Stimulated activated CD8-positive, alpha-beta memory T cell treated with anti-CD3 and anti-CD28 coated beads, Interleukin-4, amount 100 ng/mL, for 24 hours (primary cell): ENCODE results near the gene MID1.

Source experiments
- DNase-seq: peaks from one replicate; pipeline ENCODE4 v3.0.0-alpha.2; 2020; ENCODE audit warnings: low read depth

Gene MID1, protein sequence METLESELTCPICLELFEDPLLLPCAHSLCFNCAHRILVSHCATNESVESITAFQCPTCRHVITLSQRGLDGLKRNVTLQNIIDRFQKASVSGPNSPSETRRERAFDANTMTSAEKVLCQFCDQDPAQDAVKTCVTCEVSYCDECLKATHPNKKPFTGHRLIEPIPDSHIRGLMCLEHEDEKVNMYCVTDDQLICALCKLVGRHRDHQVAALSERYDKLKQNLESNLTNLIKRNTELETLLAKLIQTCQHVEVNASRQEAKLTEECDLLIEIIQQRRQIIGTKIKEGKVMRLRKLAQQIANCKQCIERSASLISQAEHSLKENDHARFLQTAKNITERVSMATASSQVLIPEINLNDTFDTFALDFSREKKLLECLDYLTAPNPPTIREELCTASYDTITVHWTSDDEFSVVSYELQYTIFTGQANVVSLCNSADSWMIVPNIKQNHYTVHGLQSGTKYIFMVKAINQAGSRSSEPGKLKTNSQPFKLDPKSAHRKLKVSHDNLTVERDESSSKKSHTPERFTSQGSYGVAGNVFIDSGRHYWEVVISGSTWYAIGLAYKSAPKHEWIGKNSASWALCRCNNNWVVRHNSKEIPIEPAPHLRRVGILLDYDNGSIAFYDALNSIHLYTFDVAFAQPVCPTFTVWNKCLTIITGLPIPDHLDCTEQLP

DNA sequence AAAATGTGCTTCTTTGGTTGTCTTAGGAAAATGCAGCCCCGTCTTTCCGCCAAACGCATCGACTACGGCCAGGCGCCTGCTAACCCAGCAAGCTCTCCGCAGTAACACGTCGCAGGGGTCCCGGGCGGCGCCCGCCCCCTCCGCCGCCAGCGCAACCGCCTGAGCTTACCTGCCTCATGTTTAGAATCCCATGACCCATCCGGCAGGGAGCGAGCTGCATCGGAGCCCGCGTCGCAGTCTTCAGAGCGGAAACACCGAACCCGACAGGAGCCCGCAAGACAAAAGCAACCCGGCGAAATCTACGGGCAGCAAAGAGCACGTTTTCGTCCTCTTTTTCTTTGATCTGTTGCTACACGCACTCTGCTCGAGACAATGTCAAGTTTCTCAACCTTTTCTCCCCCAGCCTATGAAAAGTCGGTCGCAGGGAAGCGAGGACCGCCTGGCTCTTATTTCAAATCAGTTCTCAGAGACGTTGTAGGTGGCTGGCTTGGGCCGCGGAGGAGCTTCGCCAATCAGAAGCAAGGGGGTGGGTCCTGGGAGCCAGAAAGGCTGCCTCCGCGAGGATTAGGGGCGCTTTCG, at the start of gene MID1:
Gene MID1 (minus strand): TSS at position 465 of the 579 bp plus-strand sequence. CDS start 53,038 bp downstream, outside the sequence.
- DNase-seq = no peak

DNA sequence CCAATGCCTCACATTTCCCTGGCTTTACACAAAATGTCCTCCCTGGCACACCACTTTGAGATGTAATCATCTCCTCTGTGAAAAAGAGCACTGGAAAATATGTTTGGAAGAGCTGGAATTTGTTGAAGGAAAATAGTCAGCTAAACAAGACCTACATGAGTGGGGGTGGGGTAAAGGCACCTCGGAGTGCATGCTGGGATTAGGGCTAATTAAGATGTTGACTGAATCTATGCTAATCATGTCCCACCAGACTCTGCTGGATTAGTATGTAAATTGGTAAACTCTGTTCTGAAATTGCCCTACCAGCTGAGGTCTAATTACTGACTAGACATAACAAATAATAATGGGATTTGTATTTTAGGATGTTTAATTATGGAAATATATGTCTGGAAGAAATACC, 46.8 kb upstream of the MID1 start:
- DNase-seq = no peak

DNA sequence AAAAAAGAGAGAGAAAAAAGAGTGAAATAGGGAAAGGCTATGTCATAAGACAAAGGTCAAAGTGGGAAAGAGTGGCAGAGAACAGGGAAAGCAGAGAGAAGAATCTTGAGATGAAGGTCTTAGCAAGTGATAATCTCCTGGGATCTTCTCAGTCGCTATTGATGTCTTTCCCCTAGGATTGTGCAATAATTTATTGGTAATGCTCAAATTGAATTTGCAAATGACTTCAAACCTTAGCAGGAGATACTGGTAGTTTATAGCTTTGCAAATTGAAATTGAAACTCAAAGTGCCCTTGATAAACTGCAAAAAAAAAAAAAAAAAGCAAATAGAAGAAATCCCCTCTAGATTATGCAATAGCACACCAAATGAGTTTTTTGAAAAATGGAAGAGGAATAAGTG, 45.7 kb upstream of the MID1 start:
- DNase-seq = no peak

DNA sequence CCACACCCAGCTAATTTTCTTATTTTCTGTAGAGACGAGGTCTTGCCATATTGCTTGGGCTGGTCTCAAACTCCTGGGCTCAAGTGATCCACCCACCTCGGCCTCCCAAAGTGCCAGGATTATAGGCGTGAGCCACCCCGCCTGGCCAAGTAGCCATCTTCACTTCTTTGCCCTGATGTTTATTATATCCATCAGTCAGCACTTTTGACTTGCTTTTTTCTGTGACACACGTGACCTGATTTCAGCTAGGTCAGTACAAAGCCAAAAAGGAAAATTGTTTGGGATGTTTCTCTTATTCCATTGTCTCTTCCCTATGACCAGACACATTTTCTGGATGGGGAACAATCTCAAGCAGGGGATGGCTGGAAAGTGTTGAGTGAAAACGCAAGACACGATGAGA, 45.3 kb upstream of the MID1 start:
- no peak for DNase-seq

DNA sequence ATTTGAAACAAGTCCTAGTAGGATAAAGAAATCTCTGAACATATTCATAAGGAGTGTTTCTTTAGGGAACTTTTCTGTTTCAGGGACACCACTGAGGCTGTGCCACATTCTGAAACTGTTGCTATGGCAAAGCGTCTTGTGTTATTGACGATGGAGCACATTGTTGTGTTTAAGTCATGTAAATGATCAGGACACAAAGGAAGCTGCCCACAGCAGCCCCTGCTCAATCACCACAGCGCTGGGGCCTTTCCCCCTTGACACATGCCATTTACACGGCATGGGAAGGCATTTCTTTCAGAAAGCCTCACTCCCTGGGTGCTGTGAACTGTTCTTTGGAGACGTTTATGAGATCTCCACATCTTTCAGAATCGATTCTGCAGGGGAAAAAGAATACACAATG, 39.8 kb upstream of the MID1 start:
- DNase-seq = no peak

DNA sequence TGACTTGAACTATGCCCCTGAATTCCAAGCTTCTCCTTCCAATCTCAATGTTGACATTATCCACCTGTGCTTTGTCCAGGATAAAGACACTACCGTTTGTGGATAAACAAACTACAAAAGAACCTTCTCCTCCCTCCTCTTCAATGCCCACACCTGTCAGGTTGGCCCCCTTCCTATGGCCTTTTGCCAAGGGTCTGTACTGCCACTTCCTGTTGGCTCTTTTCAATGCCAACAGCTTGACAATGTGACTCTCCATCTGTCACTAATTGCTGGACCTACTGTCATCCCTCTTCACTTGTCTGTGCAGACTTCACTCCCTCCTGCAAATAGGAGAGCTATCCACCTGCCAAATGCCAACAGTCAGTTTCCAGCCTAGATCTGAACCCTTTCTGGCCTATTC, 35.8 kb upstream of the MID1 start:
- no peak for DNase-seq

DNA sequence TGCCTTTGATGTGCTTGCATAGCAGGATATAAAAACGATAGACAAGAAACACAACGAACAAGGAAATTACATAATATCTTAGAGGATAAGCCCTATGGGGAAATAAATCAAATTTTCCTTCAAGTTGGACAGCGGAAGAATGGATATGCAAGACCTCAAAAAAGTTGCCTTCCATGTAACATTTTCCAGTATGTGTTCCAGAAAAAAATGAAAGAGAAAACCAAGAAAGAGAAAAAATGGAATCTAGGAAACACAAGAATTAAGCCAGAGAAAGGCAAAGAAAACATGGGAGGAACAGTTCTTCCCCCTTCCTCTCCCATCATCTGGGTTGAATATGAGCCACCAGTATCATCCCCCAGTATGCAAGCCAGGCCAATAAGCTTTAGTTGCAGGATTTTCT, 34.6 kb upstream of the MID1 start:
- DNase-seq = no peak

DNA sequence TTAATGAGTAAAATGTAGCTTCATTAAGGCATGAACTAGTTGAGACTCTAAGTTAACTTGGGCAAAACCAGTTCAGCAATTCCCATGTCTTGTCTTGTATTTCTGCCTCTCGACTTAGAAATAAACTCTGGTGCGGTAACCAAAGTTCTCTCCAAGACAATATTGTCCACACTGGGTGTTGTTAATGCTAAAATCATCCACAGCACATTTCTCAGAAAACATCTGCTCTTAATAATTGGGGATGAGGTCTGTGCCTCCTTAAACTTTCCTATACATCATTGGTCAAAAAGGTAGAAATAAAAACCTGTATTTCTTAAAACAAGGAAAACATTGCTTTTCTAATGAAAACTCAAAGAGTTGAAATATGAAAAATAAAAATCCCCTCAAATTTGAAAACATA, 32.9 kb upstream of the MID1 start:
- DNase-seq = no peak

DNA sequence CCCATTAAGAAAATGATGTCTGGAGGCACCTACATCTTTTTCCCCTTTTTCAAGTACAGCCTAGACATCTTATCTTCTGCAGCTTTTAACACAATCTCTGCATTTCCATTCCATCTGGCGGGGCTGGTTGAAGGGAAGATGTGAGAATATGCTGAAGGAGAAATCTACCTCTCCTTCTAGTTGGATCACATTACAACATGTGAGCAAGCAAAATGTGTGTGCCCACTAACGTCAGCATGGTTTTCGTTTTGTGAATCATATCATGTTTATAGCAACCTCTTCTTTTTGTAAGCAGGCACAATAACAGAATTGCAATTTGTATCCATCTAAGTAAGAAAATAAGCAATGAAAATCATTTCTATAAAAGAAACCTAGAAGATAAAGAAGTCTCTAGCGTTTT, 28.9 kb upstream of the MID1 start:
- no peak for DNase-seq

DNA sequence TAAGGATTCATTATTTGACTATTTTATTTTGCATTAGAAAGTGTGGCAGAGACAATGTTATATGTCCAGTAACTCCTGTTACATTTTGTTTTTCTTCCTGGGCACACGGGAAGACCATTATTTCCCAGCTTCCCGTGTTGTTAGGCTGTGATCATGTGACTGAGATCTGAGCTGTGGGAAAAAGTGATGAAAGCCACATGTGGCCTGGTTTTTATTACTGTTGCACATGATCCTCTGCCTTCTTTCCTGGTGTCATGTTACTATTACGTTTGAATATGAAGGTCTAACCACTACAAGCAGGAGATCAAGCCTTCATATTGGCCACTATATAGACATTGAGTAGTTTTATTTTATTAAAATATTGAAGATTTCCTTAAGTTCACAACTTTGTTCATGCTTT, 28.2 kb upstream of the MID1 start:
- no peak for DNase-seq

DNA sequence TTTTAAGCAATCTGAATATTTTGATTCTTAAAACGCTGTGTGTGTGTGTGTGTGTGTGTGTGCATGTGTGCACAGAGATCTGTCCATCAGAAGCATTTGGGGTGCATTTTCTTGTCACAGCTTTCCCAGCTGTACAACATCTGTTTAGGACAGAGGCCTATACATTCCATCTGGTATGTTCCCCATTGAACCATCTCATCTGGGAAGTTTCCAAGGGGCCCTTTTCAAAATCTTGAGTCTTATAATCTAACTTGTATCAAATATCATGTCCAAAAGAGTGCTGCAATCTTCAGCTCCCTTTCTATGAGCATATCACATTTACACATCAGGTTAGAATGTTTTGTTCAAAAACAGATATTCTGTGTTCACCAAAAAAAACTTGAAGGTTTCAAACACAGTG, 16.5 kb upstream of the MID1 start:
- DNase-seq = no peak

DNA sequence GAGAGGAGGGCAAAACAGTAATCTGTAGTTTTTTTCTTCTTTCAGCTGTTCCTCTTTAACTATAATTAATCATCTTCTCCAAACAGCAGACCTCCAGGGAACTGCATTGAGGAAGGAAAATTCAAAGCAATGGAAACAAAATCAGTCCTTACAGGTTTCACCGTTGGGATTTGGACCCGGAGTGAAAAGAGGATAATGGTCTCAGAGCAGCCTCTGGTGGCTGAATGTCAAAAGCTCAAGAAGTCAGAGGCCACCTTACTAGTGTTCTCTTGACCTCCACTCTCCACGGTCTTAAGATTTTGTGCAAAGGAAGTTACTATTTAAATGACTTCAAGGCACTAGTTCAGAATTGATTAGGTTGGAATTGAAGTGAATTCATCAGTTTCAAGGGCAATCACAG, 16.0 kb upstream of the MID1 start:
- DNase-seq = no peak

DNA sequence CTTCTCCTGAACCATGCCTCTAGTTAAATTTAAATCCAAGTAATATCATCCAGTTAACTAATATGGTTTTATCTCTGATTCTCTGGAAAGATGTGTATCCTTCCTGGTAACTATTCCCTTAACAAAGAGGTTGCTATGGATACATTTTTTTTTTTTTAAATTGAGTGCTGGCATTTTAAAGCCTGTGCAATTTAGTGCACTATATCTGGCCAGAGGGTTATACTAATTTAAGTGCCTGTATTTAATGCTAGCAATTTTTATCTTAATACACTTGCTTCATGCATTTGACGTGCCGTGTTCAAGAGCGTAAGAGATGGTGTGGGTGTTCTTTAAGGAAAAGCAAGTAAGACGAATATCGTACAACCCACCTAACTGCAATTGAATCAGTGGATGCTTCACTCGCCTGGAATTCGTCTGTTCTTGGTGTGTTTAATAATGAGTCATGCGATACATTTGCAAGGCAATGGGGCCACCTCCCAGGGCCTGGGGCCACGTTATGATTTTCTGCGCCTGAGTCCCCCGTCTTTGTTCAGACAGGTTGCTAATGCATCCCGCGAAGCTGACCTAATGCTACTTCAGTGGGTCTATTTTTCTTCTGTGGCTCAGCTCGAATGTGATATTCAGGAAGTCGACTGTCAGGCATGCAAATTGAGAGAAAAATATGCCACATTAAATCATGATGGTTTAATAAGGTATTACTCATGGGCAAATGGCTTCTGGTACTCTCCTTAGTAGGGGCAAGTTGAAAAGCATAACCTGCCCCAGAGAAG, 14.2 kb upstream of the MID1 start:
- DNase-seq = no peak

DNA sequence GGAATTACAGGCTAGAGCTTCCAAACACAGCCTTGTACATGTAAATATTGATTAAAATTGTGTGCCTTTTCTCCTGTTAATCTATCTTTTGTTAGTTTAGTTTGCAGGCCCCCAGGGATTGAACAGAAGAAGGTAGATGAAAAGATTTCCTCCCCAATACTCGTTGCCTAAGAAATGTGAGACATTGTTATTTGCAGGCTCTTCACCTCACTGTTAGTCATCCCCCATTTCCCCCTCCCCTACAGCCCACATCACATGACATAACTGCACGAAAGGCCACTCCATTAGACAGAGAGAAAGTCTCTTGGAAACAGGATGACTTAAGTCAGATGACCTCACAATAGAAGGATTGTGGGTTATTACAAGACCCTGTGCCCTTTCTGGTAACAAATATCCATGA, 13.3 kb upstream of the MID1 start:
- no peak for DNase-seq

DNA sequence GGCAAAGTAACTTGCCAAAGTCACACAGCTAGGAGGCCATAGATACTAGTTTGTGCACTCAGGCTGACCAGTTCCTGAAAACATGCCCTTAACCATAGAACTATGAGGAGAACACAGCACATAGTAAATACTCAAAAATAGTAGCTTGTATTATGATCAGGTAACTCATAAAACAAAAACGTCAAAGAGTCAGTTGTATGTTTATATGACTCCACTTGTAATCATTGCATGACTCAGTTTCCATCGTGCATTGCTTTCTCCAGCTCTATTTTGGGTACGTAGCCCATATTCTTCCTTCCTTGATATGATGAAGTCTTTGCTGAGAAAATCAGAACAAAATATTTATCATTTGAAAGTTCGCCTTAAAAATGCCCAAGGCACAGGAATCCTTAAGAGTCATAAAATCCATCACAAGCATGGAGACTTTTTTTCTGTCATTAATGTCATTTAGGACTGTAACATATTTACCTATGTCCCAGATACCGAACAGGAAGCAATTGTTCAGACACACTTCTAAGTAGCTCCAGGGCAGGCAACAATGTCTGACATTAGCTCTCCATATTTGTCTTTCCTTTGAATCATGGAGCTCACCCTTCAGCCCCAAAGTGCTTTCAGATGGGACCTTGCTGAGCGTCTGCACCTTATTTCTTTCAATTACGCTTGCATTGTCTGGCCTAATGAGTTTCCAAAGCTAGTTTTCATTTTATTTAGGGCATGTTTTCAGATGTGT, 11.2 kb upstream of the MID1 start:
- DNase-seq = no peak

DNA sequence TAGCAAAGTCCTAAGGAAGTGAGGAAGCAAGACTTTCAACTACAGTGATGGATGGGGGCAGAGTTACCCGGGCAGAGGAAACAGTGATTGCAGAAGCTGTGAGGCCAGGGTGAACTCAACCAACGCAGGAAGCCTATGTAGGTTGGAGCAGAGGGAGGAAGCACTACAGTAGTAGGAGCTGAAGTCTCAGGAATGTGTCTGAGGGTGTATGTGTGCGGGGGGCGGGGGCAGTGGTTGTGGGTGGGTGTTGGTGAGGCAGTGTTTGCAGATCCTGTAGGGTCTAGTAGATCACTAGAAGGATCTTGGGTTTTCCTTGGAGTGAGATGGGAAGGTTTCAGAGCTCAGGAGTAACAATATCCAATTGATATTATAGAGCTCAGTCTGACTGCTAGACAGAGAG, 9.9 kb upstream of the MID1 start:
- no peak for DNase-seq

DNA sequence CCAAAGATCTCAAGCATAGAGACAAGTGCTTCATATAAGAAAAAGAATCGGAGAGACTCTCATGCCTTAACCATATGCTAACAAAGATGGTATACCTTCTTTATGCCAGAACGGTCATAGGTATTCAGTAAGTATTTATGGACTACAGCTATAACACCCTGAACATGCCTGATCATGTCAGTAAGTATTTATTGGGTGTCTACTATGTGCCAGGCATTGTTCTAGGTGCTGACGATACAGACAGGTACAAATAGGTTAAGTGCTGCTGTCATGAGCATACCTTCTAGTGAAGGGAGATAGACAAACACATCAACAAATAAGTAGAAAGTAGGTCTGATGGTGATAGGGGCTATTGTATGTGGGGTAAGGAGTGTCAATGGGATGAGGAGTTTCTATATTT, 9.5 kb upstream of the MID1 start:
- no peak for DNase-seq

DNA sequence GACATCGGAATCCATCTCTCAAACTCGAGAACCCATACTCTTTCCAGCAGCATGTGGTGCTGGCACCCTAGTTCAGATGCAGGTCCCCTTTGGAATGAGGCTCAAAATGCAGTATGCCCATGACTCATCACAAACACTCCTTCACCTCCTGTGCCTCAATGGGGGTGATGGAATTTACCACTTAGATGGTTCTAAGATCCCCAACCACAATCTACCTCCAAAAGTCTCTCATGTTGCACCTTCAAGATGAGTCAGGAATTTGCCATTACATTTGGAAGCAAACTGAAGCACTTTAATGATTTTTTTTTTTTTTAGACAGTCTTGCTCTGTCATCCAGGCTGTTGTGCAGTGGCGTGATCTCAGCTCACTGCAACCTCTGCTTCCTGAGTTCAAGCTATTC, 8.5 kb upstream of the MID1 start:
- DNase-seq = no peak

DNA sequence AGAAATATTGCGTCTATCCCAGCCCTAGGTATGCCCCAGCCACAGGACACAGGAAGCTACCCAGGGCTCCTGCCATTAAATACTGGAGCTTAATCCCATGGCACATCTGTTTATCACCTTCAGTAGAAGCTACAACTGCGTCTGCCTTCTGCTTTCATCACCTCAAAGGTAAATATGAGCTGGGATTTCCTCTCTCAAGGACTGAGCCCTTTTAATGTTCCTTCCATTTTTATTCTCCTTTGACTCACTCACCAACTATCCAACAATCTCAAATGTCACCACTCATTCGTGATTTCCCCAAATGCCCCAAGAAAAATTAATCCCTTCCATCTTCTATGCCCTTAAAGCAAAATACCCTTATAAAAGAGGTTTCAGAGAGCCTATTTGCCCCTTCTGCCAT, 1.8 kb upstream of the MID1 start:
- DNase-seq = no peak

DNA sequence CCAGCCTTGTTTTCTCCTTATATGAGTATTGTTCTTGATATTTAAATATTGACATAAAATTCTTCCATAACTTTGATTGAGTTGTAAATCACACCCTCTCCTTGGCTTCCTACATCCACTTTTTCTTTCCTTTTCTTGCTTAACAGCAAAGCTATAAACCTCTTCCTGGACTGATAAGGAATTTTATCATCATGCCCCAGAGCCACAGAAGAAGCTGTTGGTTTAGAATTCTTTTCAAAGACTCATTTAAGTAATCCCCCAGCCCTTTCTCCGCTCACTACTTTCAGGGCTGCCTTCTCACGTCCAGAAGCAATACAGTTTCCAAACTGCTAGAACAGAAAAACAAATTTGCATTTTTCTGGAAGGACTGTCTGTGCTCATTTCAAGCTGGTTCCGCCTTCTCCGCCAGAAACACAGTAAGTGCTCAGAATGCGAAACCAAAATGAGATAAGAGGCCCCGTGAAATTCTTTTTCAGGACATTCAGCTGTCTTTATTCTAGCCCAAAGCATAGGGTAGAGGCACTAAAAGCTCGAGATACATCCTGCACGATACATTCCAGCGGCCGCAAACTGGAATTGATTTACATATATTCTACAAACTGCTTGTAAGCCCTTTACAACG, 849 bp downstream of the MID1 start:
- no peak for DNase-seq

DNA sequence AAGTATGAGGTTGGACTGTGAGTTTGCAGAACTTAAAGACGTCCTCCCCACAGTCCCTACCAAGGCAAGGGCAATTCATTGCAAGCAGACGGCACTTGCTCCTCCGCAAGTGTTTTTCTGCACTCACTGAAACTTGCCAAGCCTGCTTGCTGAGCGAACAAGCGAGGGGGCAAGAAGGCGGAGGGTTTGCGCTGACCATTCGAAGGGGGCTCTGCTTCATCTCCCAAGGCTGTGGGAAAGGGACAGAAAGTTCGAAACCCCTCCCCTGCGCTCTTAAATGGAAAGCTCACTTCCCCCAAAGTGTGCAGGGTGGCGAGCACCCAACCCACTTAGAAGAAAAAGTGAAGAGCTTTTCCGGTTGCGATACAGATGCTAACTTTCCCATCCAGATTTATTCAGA, 1.4 kb downstream of the MID1 start:
- no peak for DNase-seq

DNA sequence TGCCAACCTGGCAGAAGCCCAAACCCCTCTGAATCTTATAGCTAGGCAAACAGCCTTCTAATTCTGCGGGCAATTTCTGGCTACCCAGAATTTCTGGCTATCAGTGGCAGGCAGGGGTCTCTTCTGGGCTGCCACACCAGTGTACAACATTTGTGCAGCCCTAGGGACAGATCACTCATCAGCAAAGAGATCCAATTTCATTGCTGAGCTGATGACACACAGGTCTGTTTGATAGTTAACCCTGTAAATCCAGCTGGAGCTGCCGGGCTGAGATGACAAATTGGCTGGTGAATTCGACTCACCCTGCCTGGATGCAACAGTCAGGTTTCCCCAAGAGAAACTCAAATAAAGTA, 2.4 kb downstream of the MID1 start:
- DNase-seq = no peak
